SU-DHL-6 (cell line): Measurements from ENCODE around the gene STRADA.

Source experiments
- H2AFZ ChIP-seq: fragments of 200-600 bp; sonication (generic); 2 replicates; pipeline ENCODE4 v1.6.1; 2014; ENCODE audit warnings: low read depth, mild to moderate bottlenecking, moderate library complexity, mixed read lengths, antibody characterized with exemption, low read length; ENCODE audit not compliant: severe bottlenecking
- H3F3A ChIP-seq: fragments of 200-600 bp; shearing (Covaris generic); 2 replicates; pipeline ENCODE4 v1.6.0; 2016; ENCODE audit warnings: antibody characterized with exemption, mild to moderate bottlenecking; ENCODE audit not compliant: insufficient read depth
- H3K27ac ChIP-seq: fragments of 200-600 bp; sonication (generic); 2 replicates; pipeline ENCODE4 v1.5.1; 2016; ENCODE audit warnings: low read depth, mild to moderate bottlenecking, low read length, moderate library complexity, mixed read lengths
- H3K27me3 ChIP-seq: fragments of 200-600 bp; sonication (generic), shearing (Covaris generic); 2 replicates; pipeline ENCODE4 v1.6.0; 2014; ENCODE audit warnings: mild to moderate bottlenecking, low read length
- H3K36me3 ChIP-seq: fragments of 200-600 bp; sonication (generic); 2 replicates; pipeline ENCODE4 v1.6.1; 2014; ENCODE audit warnings: mild to moderate bottlenecking, low read length, mixed read lengths
- H3K4me2 ChIP-seq: fragments of 300-600, 200-600 bp; shearing (Covaris generic), sonication (generic); 2 replicates; pipeline ENCODE4 v1.6.0; 2014; ENCODE audit warnings: low read length, low read depth, mild to moderate bottlenecking; ENCODE audit not compliant: poor library complexity, severe bottlenecking
- H3K4me3 ChIP-seq: fragments of 200-600 bp; sonication (generic); 2 replicates; pipeline ENCODE4 v1.5.1; 2014; ENCODE audit warnings: antibody characterized with exemption, low read length, mild to moderate bottlenecking, mixed read lengths; ENCODE audit not compliant: insufficient read depth, poor library complexity, severe bottlenecking
- H3K79me2 ChIP-seq: fragments of 200-600 bp; sonication (generic); 2 replicates; pipeline ENCODE4 v1.6.1; 2014; ENCODE audit warnings: mild to moderate bottlenecking, low read length, moderate library complexity; ENCODE audit not compliant: insufficient read depth
- H3K9ac ChIP-seq: fragments of 200-600 bp; sonication (generic); 2 replicates; pipeline ENCODE4 v1.7.0; 2014; ENCODE audit warnings: mild to moderate bottlenecking, low read length
- H3K9me2 ChIP-seq: fragments of 200-600 bp; sonication (generic); replicated peaks from 2 replicates; pipeline ENCODE4 v1.6.1; 2014; ENCODE audit warnings: low read length; ENCODE audit not compliant: insufficient read depth
- H3K9me3 ChIP-seq: fragments of 200-600 bp; sonication (generic); 2 replicates; pipeline ENCODE4 v1.6.1; 2014; ENCODE audit warnings: low read length, mixed read lengths; ENCODE audit not compliant: insufficient read depth
- H4K20me1 ChIP-seq: fragments of 200-600 bp; sonication (generic); 2 replicates; pipeline ENCODE4 v1.6.1; 2014; ENCODE audit warnings: low read depth, mild to moderate bottlenecking, antibody characterized with exemption, low read length, moderate library complexity, mixed read lengths
- CTCF ChIP-seq: fragments of 200-600 bp; sonication (generic); IDR thresholded peaks from one replicate; pipeline ENCODE4 v1.5.1; 2017; ENCODE audit warnings: antibody characterized with exemption, mild to moderate bottlenecking, low read length, moderate library complexity; ENCODE audit not compliant: insufficient read depth, poor library complexity, severe bottlenecking
- EZH2phosphoT487 ChIP-seq: fragments of 200-600 bp; sonication (generic), shearing (Covaris generic); conservative IDR thresholded peaks from 2 replicates; pipeline ENCODE4 v1.6.1; 2018; ENCODE audit warnings: mild to moderate bottlenecking, antibody characterized with exemption, low read length, moderate library complexity, mixed read lengths

The STRADA gene

GRCh38 chr17:63665527-63666214 is 75.9 kb downstream of the STRADA start:
- H3K4me2 ChIP-seq, result no peak overlapping the region
- H4K20me1 ChIP-seq, result no peaks in the 10 kb centered on the region
- H3F3A ChIP-seq, result no peaks in the 10 kb centered on the region
- H2AFZ ChIP-seq, result no peak overlapping the region
- H3K27me3 ChIP-seq, result no peaks in the 10 kb centered on the region
- H3K27ac ChIP-seq, result no peak overlapping the region
- H3K9ac ChIP-seq, result no peak overlapping the region
- no peaks in the 10 kb centered on the region for H3K36me3 ChIP-seq
- no peaks in the 10 kb centered on the region for H3K79me2 ChIP-seq
- no peaks in the 10 kb centered on the region for H3K9me3 ChIP-seq
- H3K9me2 ChIP-seq, result no peaks in the 10 kb centered on the region
- TF ChIP-seq EZH2phosphoT487 (no peak), CTCF (no peak)
- no peak overlapping the region for H3K4me3 ChIP-seq

GRCh38 chr17:63659850-63660249 is 81.7 kb downstream of the STRADA start:
- Histone ChIP-seq H3K9ac (no peak overlapping the region), H3K79me2 (no peaks in the 10 kb centered on the region), H3K9me2 (no peaks in the 10 kb centered on the region), H3F3A (no peaks in the 10 kb centered on the region), H2AFZ (no peak overlapping the region), H3K27ac (no peak overlapping the region), H3K27me3 (no peaks in the 10 kb centered on the region), H3K4me2 (no peak overlapping the region), H3K9me3 (no peaks in the 10 kb centered on the region), H3K36me3 (no peaks in the 10 kb centered on the region), H4K20me1 (no peaks in the 10 kb centered on the region), H3K4me3 (no peak overlapping the region)
- TF ChIP-seq CTCF (no peak), EZH2phosphoT487 (no peak)

GRCh38 chr17:63658366-63658765 is 83.2 kb downstream of the STRADA start:
- Histone ChIP-seq H3K9me3 (no peaks in the 10 kb centered on the region), H3K9ac (no peak overlapping the region), H3K27ac (no peak overlapping the region), H3K36me3 (no peaks in the 10 kb centered on the region), H4K20me1 (no peaks in the 10 kb centered on the region), H3K4me3 (no peak overlapping the region), H3K4me2 (no peak overlapping the region), H3K27me3 (no peaks in the 10 kb centered on the region), H3K9me2 (no peaks in the 10 kb centered on the region), H2AFZ (no peak overlapping the region), H3K79me2 (no peaks in the 10 kb centered on the region), H3F3A (no peaks in the 10 kb centered on the region)
- TF ChIP-seq CTCF, result no peak
- TF ChIP-seq EZH2phosphoT487, result no peak
